ENCODE measurements around the gene CEACAM1. TPM values are rescaled to one million over a fixed set of nuclear protein-coding genes. Genes with fewer than 3 reads are reported as not detected.
"Not testable (repeated sequence)": the region's sequence is repeated elsewhere in the genome, so short reads cannot be mapped to it uniquely, and the experiment has no call there.

The CEACAM1 gene
- total RNA-seq, 3 donors from 2014 or later: 0.64 to 33.4 (median 12.3) TPM

GRCh38 chr19:42553292-42554045 is 25.2 kb upstream of the CEACAM1 start:
- no peak for TF ChIP-seq POLR2AphosphoS5 (IDR thresholded peaks at IDR 0.05)
- no peak for TF ChIP-seq CTCF (IDR thresholded peaks at IDR 0.05)
- TF ChIP-seq POLR2A (IDR thresholded peaks at IDR 0.05): no peak
- no peak for DNase-seq (ENCODE audit: low spot score in 2 of 2)
- Histone ChIP-seq H3K9me3 (no peaks in the 10 kb centered on the region), H3K4me1 (no peaks in the 10 kb centered on the region), H3K27ac (no peak overlapping the region), H3K36me3 (no peaks in the 10 kb centered on the region), H3K4me3 (no peak overlapping the region), H3K27me3 (no peaks in the 10 kb centered on the region)
- intact Hi-C loops (cut with DNase I; ENCODE audit: low total_unique reads): loop anchor here (10.0 kb wide), 1 partner anchor 229 kb away; the partner anchor contains the start of gene MEGF8

- DNase-seq (ENCODE audit: low spot score in 2 of 2): no peak
- Histone ChIP-seq H3K27ac (no peak overlapping the region), H3K4me3 (no peak overlapping the region), H3K27me3 (no peaks in the 10 kb centered on the region), H3K36me3 (no peaks in the 10 kb centered on the region), H3K4me1 (no peaks in the 10 kb centered on the region), H3K9me3 (no peaks in the 10 kb centered on the region)
- TF ChIP-seq POLR2A (IDR thresholded peaks at IDR 0.05): no peak
- no peak for TF ChIP-seq POLR2AphosphoS5 (IDR thresholded peaks at IDR 0.05)
- TF ChIP-seq CTCF (IDR thresholded peaks at IDR 0.05): no peak
- intact Hi-C loops (cut with DNase I; ENCODE audit: low total_unique reads): loop anchor here (10.0 kb wide), 1 partner anchor 228 kb away; the partner anchor contains the start of gene MEGF8
Measured at GRCh38 chr19:42552086-42553065, 24.1 kb upstream of the CEACAM1 start.

- H3K27me3 ChIP-seq; DNase-seq (ENCODE audit: low spot score in 2 of 2); H3K9me3 ChIP-seq; H3K4me3 ChIP-seq; H3K36me3 ChIP-seq; H3K27ac ChIP-seq; H3K4me1 ChIP-seq: not testable (repeated sequence)
- intact Hi-C loops (cut with DNase I; ENCODE audit: low total_unique reads): loop anchor here (10.0 kb wide), 1 partner anchor 226 kb away; the partner anchor contains the start of gene MEGF8
Measured at GRCh38 chr19:42550521-42550920, 22.2 kb upstream of the CEACAM1 start.

GRCh38 chr19:42549067-42549466 is 20.8 kb upstream of the CEACAM1 start:
- H3K27ac ChIP-seq; H3K27me3 ChIP-seq; intact Hi-C loops (cut with DNase I; ENCODE audit: low total_unique reads); H3K9me3 ChIP-seq; H3K36me3 ChIP-seq; H3K4me1 ChIP-seq; DNase-seq (ENCODE audit: low spot score in 2 of 2); H3K4me3 ChIP-seq: not testable (repeated sequence)

GRCh38 chr19:42548552-42548951 is 20.3 kb upstream of the CEACAM1 start:
- H3K27me3 ChIP-seq: no peaks in the 10 kb centered on the region
- DNase-seq (ENCODE audit: low spot score in 2 of 2): no peak
- TF ChIP-seq POLR2AphosphoS5 (IDR thresholded peaks at IDR 0.05) (no peak), CTCF (IDR thresholded peaks at IDR 0.05) (no peak), POLR2A (IDR thresholded peaks at IDR 0.05) (no peak)

GRCh38 chr19:42547929-42548328 is 19.6 kb upstream of the CEACAM1 start:
- Histone ChIP-seq H3K4me3 (no peak overlapping the region), H3K9me3 (no peaks in the 10 kb centered on the region), H3K36me3 (no peaks in the 10 kb centered on the region), H3K27me3 (no peaks in the 10 kb centered on the region), H3K27ac (no peak overlapping the region), H3K4me1 (no peaks in the 10 kb centered on the region)
- intact Hi-C loops (cut with DNase I; ENCODE audit: low total_unique reads): no loop called here
- no peak for DNase-seq (ENCODE audit: low spot score in 2 of 2)
- TF ChIP-seq POLR2AphosphoS5 (IDR thresholded peaks at IDR 0.05): no peak
- no peak for TF ChIP-seq CTCF (IDR thresholded peaks at IDR 0.05)
- no peak for TF ChIP-seq POLR2A (IDR thresholded peaks at IDR 0.05)

More at GRCh38 chr19:42548552-42548951, 20.3 kb upstream of the CEACAM1 start:
- H3K4me1 ChIP-seq: no peaks in the 10 kb centered on the region
- H3K27ac ChIP-seq: no peak overlapping the region
- no peaks in the 10 kb centered on the region for H3K36me3 ChIP-seq
- H3K4me3 ChIP-seq: no peak overlapping the region
- H3K9me3 ChIP-seq: no peaks in the 10 kb centered on the region
- intact Hi-C loops (cut with DNase I; ENCODE audit: low total_unique reads): no loop called here

Data from breast epithelium (tissue), 4 donors.